PFSK-1 (cell line): ENCODE data around the gene CCDC191.

Experiments used
- FOXP2 ChIP-seq: optimal IDR thresholded peaks from 2 replicates; pipeline ENCODE3; 2011; ENCODE audit warnings: borderline replicate concordance, control low read depth, inconsistent platforms; ENCODE audit not compliant: insufficient read depth; ENCODE audit errors: extremely low read length, extremely low read depth
- POLR2AphosphoS5 ChIP-seq: IDR thresholded peaks from 2 replicates; pipeline ENCODE4 v1.6.1; 2012; ENCODE audit warnings: low read depth, mild to moderate bottlenecking, control low read depth, low read length, moderate library complexity
- SIN3A ChIP-seq: IDR thresholded peaks from 2 replicates; pipeline ENCODE4 v1.6.1; 2012; ENCODE audit warnings: mild to moderate bottlenecking, low read length, moderate library complexity, borderline replicate concordance; ENCODE audit not compliant: insufficient read depth
- TAF1 ChIP-seq: IDR thresholded peaks from 2 replicates; pipeline ENCODE4 v1.6.1; 2012; ENCODE audit warnings: low read length, control low read depth, borderline replicate concordance; ENCODE audit not compliant: insufficient read depth
- TF ChIP-seq, protein P1 (sequence below), 2 experiments: IDR thresholded peaks; 2 replicates each; pipeline versions ENCODE4 v1.6.1 to v1.8.0; 2011 to 2012; ENCODE audit warnings: low read depth in 2 of 2, low read length in 2 of 2, control low read depth in 1 of 2, inconsistent platforms in 1 of 2, mild to moderate bottlenecking in 1 of 2, moderate library complexity in 1 of 2; ENCODE audit not compliant: insufficient read depth in 1 of 2

- TF ChIP-seq SIN3A (no peak), POLR2AphosphoS5 (no peak), TAF1 (no peak), FOXP2 (no peak)
- TF ChIP-seq, protein P1, sequence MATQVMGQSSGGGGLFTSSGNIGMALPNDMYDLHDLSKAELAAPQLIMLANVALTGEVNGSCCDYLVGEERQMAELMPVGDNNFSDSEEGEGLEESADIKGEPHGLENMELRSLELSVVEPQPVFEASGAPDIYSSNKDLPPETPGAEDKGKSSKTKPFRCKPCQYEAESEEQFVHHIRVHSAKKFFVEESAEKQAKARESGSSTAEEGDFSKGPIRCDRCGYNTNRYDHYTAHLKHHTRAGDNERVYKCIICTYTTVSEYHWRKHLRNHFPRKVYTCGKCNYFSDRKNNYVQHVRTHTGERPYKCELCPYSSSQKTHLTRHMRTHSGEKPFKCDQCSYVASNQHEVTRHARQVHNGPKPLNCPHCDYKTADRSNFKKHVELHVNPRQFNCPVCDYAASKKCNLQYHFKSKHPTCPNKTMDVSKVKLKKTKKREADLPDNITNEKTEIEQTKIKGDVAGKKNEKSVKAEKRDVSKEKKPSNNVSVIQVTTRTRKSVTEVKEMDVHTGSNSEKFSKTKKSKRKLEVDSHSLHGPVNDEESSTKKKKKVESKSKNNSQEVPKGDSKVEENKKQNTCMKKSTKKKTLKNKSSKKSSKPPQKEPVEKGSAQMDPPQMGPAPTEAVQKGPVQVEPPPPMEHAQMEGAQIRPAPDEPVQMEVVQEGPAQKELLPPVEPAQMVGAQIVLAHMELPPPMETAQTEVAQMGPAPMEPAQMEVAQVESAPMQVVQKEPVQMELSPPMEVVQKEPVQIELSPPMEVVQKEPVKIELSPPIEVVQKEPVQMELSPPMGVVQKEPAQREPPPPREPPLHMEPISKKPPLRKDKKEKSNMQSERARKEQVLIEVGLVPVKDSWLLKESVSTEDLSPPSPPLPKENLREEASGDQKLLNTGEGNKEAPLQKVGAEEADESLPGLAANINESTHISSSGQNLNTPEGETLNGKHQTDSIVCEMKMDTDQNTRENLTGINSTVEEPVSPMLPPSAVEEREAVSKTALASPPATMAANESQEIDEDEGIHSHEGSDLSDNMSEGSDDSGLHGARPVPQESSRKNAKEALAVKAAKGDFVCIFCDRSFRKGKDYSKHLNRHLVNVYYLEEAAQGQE (IDR thresholded peaks at IDR 0.05; ENCODE audit: insufficient read depth in 1 of 2, low read depth in 2 of 2, low read length in 2 of 2): no peak
These were observed 30.0 kb upstream of the CCDC191 start for GRCh38 chr3:114086356-114086755.
